GM19043 (cell line): ENCODE data around the gene CNPY1.

ENCODE experiments used
- ATAC-seq: cut with Tn5 transposase; IDR thresholded peaks from one replicate; pipeline ENCODE4 v1.9.1; 2021; ENCODE audit warnings: low read depth; ENCODE audit not compliant: unreplicated experiment

Gene CNPY1

GRCh38 chr7:155491812-155492211 lies 54.5 kb downstream of the CNPY1 start:
- ATAC-seq = no peak

GRCh38 chr7:155490697-155491628 lies 55.4 kb downstream of the CNPY1 start:
- peak; percentile 97 for ATAC-seq

GRCh38 chr7:155489862-155490696 lies 56.3 kb downstream of the CNPY1 start:
- no peak for ATAC-seq

- ATAC-seq = no peak
Measured at GRCh38 chr7:155489158-155489840, 57.1 kb downstream of the CNPY1 start.

GRCh38 chr7:155488483-155489127 lies 57.8 kb downstream of the CNPY1 start:
- no peak for ATAC-seq

- no peak for ATAC-seq
Measured at GRCh38 chr7:155487509-155488482, 58.6 kb downstream of the CNPY1 start.

GRCh38 chr7:155486783-155487508 lies 59.4 kb downstream of the CNPY1 start:
- ATAC-seq = no peak

- ATAC-seq = no peak
Measured at GRCh38 chr7:155484483-155485399, 61.6 kb downstream of the CNPY1 start.

GRCh38 chr7:155483868-155484325 lies 62.5 kb downstream of the CNPY1 start:
- ATAC-seq = no peak

GRCh38 chr7:155483245-155483644 lies 63.1 kb downstream of the CNPY1 start:
- no peak for ATAC-seq

- ATAC-seq = no peak
Measured at GRCh38 chr7:155482511-155483183, 63.7 kb downstream of the CNPY1 start.

GRCh38 chr7:155481764-155482163 lies 64.6 kb downstream of the CNPY1 start:
- no peak for ATAC-seq

- ATAC-seq = peak; percentile 93
Measured at GRCh38 chr7:155477476-155477875, 68.9 kb downstream of the CNPY1 start.

- ATAC-seq = no peak
Measured at GRCh38 chr7:155471718-155472117, 74.6 kb downstream of the CNPY1 start.

- ATAC-seq = no peak
Measured at GRCh38 chr7:155470686-155471638, 75.4 kb downstream of the CNPY1 start.

GRCh38 chr7:155470186-155470487 lies 76.2 kb downstream of the CNPY1 start:
- no peak for ATAC-seq
